Measurements from ENCODE around the gene IFT52.

The IFT52 gene, protein sequence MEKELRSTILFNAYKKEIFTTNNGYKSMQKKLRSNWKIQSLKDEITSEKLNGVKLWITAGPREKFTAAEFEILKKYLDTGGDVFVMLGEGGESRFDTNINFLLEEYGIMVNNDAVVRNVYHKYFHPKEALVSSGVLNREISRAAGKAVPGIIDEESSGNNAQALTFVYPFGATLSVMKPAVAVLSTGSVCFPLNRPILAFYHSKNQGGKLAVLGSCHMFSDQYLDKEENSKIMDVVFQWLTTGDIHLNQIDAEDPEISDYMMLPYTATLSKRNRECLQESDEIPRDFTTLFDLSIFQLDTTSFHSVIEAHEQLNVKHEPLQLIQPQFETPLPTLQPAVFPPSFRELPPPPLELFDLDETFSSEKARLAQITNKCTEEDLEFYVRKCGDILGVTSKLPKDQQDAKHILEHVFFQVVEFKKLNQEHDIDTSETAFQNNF

DNA sequence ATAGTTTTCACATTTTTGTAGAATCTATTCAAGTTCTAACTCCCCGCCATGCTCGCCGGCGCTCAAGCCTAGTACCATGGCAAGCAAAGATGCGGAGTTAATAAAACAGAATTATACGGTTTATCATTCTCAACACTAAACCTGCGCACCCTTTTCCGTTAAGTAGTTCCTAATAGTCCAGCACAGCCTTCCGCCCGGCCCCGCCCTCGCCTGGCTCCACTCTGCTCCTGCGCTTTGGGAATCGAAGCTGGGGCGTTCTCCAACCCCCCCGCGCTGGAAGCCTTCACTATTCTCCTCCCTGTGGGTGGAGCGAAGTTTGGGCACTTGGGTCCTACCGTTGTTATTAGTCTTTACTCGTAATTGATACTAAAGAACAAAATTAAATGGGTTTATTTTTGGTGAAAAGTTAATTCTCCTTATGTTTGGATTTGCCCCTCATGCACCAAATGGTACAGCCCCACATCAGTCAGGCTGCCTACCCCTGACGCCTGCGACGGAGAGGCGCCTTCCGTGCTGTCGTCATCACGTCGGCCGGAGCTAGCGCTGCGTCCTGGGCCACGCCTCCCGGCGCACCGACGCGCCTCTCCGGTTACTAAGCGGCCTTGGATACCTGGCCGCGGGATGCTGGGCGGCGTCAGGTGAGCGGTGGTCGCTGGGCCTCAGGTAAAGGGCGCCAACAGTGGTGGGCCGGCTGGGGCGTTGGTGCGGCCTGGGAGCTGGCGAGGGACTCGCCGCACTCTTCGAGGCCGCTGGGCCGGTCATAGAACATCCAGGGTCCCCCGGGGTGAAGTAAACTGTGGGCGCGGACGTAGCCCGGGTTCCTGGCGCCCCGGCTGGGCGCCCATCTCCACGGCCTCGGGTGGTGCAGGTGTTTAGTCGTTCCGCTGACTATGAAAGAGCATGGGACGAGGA, at the start of gene IFT52:
TSS of gene IFT52 (plus strand) at position 546 of the 912 bp plus-strand sequence. CDS start 3,762 bp downstream, outside the sequence.
- peak; percentile 85 to 88 for DNase-seq

- no peak for DNase-seq
Measured at GRCh38 chr20:43541214-43541613, 49.5 kb upstream of the IFT52 start.

DNA sequence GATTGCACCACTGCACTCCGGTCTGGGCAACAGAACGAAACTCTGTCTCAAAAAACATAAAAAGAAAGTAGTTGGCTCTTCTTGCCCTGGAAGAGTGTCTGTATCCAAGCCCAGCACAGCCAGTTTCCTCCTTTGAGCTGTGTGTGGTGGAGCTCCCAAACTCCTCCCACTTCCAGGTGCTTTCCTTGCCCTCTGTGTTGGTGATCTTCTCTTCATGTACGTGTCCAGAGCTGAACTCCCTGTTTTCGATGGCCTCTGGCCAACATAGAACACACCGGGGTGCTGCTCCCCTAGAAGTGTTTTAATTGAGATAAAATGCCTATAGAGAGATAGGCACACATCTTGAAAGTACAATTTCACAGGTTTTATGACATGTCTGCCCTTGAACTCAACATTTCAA, 48.6 kb upstream of the IFT52 start:
- DNase-seq, result no peak

GRCh38 chr20:43542674-43543073, 48.1 kb upstream of the IFT52 start:
- DNase-seq, result no peak

GRCh38 chr20:43543138-43543537, 47.6 kb upstream of the IFT52 start:
- DNase-seq, result no peak

- DNase-seq, result no peak
Measured at GRCh38 chr20:43544501-43544900, 46.2 kb upstream of the IFT52 start.

- no peak for DNase-seq
Measured at GRCh38 chr20:43545837-43546578, 44.7 kb upstream of the IFT52 start.

- no peak for DNase-seq
Measured at GRCh38 chr20:43548273-43548880, 42.4 kb upstream of the IFT52 start.

GRCh38 chr20:43549416-43550065, 41.2 kb upstream of the IFT52 start:
- DNase-seq, result no peak

DNA sequence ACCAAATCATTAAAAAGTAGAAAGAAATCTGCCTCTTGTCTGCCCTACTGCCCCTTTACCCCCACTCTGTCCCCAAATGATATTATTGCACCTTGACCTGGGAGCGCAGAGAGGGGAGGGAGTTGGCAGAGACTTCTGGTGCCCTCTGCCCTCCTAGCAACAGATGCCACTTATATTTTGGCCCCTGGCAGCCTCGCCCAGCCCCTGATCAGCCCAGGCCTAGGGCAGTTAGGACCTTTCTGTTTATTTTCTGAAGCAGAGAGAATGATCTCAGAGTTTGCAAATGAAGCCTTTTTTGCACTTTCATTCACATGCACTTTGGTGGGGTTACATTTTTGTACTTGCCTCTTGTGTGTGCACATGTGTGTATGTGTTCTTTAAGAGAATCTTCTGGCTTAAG, 40.3 kb upstream of the IFT52 start:
- DNase-seq, result no peak

GRCh38 chr20:43554369-43554768, 36.4 kb upstream of the IFT52 start:
- DNase-seq, result no peak

DNA sequence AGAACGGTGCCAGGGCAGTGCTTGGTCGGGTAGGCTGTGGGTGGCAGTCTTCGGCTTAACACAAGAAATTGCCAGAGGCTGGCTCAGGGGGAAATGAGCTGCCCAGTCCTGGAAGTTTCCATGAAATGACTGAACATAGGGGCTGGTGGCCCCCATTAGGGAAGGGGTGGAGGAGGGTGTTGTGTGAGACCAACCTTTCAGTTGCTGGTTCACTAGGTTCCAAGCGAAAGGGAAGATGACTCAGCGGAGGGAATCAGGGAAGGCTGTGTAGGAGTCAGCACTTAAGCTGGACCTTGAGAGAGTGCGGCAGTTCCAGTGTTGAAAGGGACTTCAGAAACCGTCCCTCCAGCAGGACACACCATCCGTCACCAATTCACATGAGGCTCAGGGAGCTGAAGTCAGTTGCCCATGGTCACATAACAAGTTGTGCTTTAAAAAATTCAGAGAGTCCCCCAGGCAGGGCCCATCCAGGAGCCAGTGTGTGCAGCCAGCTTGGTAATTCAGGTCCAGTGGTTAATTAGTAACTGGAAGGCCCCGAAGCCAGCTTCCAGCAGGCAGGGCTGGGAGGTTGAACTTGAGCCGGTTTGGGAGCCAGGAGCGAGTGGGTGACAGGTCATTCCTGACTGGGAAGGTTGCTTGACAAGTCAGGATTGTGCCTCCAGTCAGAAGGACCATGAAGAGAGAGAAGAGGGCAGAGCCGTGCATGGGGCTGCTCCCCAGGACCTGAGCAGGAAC, 32.2 kb upstream of the IFT52 start, which contains the start of gene SGK2:
TSS of gene SGK2 (plus strand) at position 616 of the 735 bp plus-strand sequence. CDS start 7,469 bp downstream, outside the sequence.
- DNase-seq, result no peak

DNA sequence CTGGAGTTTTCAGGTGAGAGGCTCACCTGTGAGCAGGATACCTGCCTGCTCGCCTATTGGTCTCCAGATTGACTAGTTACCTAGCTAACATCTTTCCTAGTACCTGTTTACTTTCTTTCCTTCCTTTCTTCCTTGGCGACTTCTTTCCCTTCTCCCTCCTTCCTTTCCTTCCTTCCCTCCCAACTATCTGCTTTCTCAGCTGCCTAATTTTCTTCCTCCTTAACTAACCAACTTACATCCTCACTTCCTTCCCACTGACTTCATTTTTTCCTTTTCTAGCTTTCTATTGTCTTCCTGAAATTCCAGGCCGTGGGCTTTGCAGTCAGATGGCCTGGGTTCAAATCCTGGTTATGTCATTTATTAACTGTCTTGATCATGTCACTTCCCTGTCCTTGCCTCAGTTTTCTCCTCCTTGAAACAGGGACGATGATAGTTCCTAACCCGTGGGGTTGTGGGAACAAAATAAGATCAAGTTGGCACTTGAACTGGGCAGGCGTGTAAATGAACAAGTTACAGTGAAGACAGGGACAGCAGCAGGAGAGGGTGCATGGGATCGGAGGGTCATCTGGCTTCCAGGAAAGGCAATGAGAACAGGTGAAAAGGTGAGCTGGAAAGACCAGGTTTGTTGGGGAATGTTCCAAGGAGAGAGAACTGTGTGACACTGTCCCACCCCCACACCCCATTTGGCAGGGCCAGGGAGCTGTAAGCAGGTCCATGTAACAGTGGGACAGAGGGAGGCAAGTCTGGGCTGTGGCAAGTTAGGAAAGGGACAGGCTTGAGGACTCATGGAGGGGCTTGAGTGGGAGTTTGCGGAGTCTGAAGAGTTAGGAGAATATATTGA, 31.4 kb upstream of the IFT52 start:
- no peak for DNase-seq

- DNase-seq, result no peak
Measured at GRCh38 chr20:43560974-43561373, 29.8 kb upstream of the IFT52 start.

DNA sequence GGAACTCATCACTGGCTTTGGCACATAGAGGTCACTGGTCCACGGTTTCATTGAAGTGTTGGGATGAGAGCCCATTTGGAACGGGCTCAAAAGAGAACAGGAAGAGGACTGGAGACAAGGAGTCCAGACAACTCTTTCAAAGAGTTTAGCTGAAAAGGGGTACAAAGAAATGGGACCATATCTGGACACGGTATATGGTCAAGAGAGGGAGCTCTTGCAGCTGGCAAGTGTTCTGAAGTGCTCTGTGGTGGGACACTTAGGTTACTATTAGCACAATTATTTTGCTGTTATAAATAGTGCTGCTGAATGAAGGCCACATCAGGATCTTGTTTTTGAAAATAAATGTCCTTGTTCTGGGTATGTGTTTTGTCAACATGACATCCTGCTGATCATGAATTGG, 27.3 kb upstream of the IFT52 start:
- no peak for DNase-seq

GRCh38 chr20:43563991-43564390, 26.7 kb upstream of the IFT52 start:
- no peak for DNase-seq

GRCh38 chr20:43564455-43564854, 26.3 kb upstream of the IFT52 start:
- no peak for DNase-seq

- no peak for DNase-seq
Measured at GRCh38 chr20:43564993-43565757, 25.6 kb upstream of the IFT52 start.

- DNase-seq, result no peak
Measured at GRCh38 chr20:43565758-43566104, 25.0 kb upstream of the IFT52 start.

GRCh38 chr20:43567477-43567876, 23.3 kb upstream of the IFT52 start:
- DNase-seq, result no peak

All from stimulated activated CD4-positive, alpha-beta T cell treated with anti-CD3 and anti-CD28 coated beads, Interleukin-4, amount 100 ng/mL, for 4 hours (primary cell).